Esophagus squamous epithelium (tissue), 5 donors: ENCODE results near the gene SLCO1A2. TPM values are rescaled to one million over a fixed set of nuclear protein-coding genes. Genes with fewer than 3 reads are reported as not detected.
"Not testable (repeated sequence)": the region's sequence is repeated elsewhere in the genome, so short reads cannot be mapped to it uniquely, and the experiment has no call there.

ENCODE experiments used
- DNase-seq: peaks from one replicate; lab custom pipeline; 2025; lab: John Stamatoyannopoulos, UW
- H3K27ac ChIP-seq, 4 donors: fragments of 200-600 bp; sonication (generic); one replicate each; pipeline ENCODE4 v1.5.1; 2016 to 2019; ENCODE audit warnings: mild to moderate bottlenecking in 1 of 4
- H3K27me3 ChIP-seq, 4 donors: fragments of 200-600 bp; sonication (generic); 1 replicate in 3 of 4; 2 replicates in 1 of 4; pipeline versions ENCODE4 v1.5.1 to v1.6.0; 2017 to 2021; ENCODE audit warnings: antibody characterized with exemption in 1 of 4
- H3K36me3 ChIP-seq, 3 donors: fragments of 200-600 bp; sonication (generic); one replicate each; pipeline ENCODE4 v1.5.1; 2016 to 2019
- H3K4me1 ChIP-seq, 3 donors: fragments of 200-600 bp; sonication (generic); one replicate each; pipeline ENCODE4 v1.5.1; 2017 to 2019
- H3K4me3 ChIP-seq, 4 donors: fragments of 200-600 bp; sonication (generic); 1 replicate in 3 of 4; 2 replicates in 1 of 4; pipeline ENCODE4 v1.5.1; 2016 to 2019; ENCODE audit warnings: mild to moderate bottlenecking in 2 of 4, moderate library complexity in 1 of 4
- H3K9me3 ChIP-seq, 3 donors: fragments of 200-600 bp; sonication (generic); one replicate each; pipeline ENCODE4 v1.5.1; 2016 to 2019
- POLR2A ChIP-seq, 4 donors: fragments of 450-650 bp; IDR thresholded peaks; one replicate each; pipeline ENCODE4 v1.6.1; 2017; ENCODE audit warnings: antibody characterized with exemption in 4 of 4, mild to moderate bottlenecking in 4 of 4, moderate library complexity in 3 of 4
- WGBS, 2 donors: methylation state at CpG; one replicate each; pipeline ENCODE4 v1.1.5; 2018; 5-methylcytosine and 5-hydroxymethylcytosine counted together
- intact Hi-C: fragments of 100-400 bp; cut with DNase I; formaldehyde crosslinking; loops from one replicate; pipeline ENCODE4 v1.15.0; 2022
- total RNA-seq, 4 donors: library from RNA; depleted of rRNA; stranded (reverse); fragments of >200 nt; gene quantifications; one replicate each; pipeline ENCODE4 v1.1.0, GENCODE V29; 2016
- TF ChIP-seq, protein P1 (sequence below), 6 experiments: fragments of 450-650 bp in 4 of 6; fragments of 200-600 bp in 2 of 6; sonication (generic) in 2 of 6; IDR thresholded peaks; one replicate each; pipeline ENCODE4 v1.5.1; 2016 to 2019; ENCODE audit warnings: antibody characterized with exemption in 6 of 6, mild to moderate bottlenecking in 4 of 6, moderate library complexity in 4 of 6
- donor health status: DM: yes; HTN: yes; CAD: no.

SLCO1A2 gene
- total RNA-seq, 4 donors from 2014 or later = not detected

DNA sequence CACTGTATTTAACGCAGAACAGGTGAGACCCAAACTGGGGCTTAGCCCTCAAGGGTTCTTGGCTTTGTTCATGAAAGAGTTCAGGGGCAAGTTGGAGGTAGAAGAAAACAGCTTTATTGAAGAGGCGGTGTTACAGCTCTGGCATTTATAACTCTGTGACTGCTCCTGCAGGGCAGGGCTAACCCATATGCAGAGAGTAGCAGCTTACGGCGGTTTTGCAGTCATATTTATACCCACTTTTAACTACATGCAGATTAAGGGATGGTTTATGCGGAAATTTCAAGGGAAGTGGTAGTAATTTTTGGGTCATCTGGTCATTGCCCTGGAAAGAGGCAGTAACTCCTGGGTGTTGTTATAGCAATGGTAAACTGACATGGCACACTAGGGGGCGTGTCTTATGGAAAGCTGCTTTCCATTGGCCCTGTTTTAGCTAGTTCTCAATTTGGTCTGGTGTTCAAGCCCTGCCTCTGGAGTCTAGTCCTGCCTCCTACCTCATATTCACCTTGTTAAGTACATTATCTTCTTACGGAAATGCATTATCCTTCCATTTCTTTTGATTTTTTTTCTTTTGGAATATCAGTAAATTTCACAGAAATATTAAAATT lies 36.2 kb upstream of the SLCO1A2 start:
- no peak for TF ChIP-seq POLR2A (IDR thresholded peaks at IDR 0.05)
- TF ChIP-seq, protein P1, sequence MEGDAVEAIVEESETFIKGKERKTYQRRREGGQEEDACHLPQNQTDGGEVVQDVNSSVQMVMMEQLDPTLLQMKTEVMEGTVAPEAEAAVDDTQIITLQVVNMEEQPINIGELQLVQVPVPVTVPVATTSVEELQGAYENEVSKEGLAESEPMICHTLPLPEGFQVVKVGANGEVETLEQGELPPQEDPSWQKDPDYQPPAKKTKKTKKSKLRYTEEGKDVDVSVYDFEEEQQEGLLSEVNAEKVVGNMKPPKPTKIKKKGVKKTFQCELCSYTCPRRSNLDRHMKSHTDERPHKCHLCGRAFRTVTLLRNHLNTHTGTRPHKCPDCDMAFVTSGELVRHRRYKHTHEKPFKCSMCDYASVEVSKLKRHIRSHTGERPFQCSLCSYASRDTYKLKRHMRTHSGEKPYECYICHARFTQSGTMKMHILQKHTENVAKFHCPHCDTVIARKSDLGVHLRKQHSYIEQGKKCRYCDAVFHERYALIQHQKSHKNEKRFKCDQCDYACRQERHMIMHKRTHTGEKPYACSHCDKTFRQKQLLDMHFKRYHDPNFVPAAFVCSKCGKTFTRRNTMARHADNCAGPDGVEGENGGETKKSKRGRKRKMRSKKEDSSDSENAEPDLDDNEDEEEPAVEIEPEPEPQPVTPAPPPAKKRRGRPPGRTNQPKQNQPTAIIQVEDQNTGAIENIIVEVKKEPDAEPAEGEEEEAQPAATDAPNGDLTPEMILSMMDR (IDR thresholded peaks at IDR 0.05) = no peak
- DNase-seq = no peak
- H3K4me3 ChIP-seq = no peak overlapping the region
- H3K27me3 ChIP-seq = no peaks in the 10 kb centered on the region
- intact Hi-C loops = no loop called here
- 76 to 81% methylated on average over 6 to 7 of the region's 7 CpGs for WGBS, 2 donors
- no peaks in the 10 kb centered on the region for H3K4me1 ChIP-seq
- H3K36me3 ChIP-seq = no peaks in the 10 kb centered on the region
- H3K9me3 ChIP-seq = no peaks in the 10 kb centered on the region
- no peak overlapping the region for H3K27ac ChIP-seq

DNA sequence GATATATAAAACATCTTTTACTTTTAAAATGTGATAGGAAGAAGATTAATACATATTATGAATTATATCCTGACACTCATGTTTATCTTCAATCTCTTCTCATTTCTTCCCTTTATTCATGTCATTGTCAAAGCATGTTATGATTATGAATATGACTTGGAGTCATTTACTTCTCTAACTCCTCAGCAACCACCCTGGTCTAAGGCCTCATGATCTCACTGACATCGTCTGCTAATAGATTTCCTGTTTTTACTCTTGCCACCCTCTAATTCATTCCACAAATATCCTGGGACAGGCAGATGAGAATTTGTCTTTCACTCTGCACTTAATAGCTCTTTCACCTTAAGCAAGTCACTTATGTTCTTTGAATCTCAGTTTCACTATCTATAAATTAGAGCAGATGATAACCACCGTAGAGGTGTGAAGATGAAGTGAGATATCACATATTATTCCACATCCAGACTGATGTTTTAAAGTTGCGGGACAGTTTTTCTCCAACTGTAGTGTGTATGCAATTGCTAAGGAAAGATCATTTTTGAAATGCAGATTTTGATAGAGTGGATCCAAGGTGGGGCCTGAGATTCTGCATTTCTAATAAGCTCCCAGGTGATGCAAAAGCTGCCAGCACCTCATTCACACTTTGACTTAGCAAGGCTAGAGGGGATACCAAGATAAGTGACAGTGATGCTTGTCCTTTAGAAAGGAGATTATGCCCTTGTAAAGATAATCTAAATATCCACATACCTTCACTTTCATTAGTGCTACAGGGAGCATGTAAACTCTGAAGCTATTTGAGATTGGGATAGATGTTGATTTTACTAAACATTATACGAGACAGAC lies 34.6 kb upstream of the SLCO1A2 start:
- Histone ChIP-seq H3K27ac (no peak overlapping the region), H3K27me3 (no peaks in the 10 kb centered on the region), H3K9me3 (no peaks in the 10 kb centered on the region), H3K4me3 (no peak overlapping the region), H3K4me1 (no peaks in the 10 kb centered on the region), H3K36me3 (no peaks in the 10 kb centered on the region)
- TF ChIP-seq POLR2A (IDR thresholded peaks at IDR 0.05) = no peak
- TF ChIP-seq, protein P1 (IDR thresholded peaks at IDR 0.05) = no peak
- no peak for DNase-seq
- intact Hi-C loops = no loop called here
- WGBS, 2 donors = 39 to 44% methylated on average over 4 of the region's 4 CpGs

DNA sequence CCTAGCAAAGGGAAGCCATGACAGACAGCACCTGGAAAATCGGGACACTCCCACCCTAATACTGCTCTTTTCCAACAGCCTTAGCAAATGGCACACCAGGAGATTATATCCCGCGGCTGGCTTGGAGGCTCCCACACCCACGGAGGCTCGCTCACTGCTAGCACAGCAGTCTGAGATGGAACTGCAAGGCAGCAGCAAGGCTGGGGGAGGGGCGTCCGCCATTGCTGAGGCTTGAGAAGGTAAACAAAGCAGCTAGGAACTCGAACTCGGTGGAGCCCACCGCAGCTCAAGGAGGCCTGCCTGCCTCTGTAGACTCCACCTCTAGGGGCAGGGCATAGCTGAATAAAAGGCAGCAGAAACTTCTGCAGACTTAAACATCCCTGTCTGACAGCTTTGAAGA lies 25.9 kb upstream of the SLCO1A2 start:
- 80 to 91% methylated on average over 4 to 10 of the region's 10 CpGs for WGBS, 2 donors
- intact Hi-C loops = not testable (repeated sequence)

DNA sequence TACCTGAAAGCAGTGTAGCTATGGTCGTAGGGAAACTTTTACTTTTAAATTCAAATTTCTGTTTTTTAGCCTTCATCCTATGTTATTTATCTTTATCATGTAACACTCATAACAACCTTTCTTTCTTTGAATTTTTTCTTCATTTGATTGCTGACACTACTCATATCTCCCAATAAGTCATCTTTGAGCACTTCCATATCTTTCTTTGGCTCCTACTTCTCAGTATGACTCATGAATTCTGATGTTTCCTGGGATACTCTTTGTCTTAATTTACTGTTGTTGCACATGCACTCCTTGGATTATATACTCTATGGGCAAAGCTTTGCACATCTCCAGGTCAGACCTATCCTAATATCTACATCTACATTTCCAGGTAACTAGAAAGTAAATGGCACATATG lies 19.9 kb upstream of the SLCO1A2 start:
- no peak for DNase-seq
- Histone ChIP-seq H3K4me3 (no peak overlapping the region), H3K4me1 (no peaks in the 10 kb centered on the region), H3K36me3 (no peaks in the 10 kb centered on the region), H3K9me3 (no peaks in the 10 kb centered on the region), H3K27ac (no peak overlapping the region), H3K27me3 (no peaks in the 10 kb centered on the region)
- no peak for TF ChIP-seq POLR2A (IDR thresholded peaks at IDR 0.05)
- TF ChIP-seq, protein P1 (IDR thresholded peaks at IDR 0.05) = no peak
- intact Hi-C loops = no loop called here
- WGBS, 2 donors = 70 to 79% methylated on average over 1 of the region's 1 CpG

More for the DNA sequence above, 25.9 kb upstream of the SLCO1A2 start:
- H3K27ac ChIP-seq, H3K36me3 ChIP-seq, H3K9me3 ChIP-seq, H3K4me1 ChIP-seq, H3K4me3 ChIP-seq, DNase-seq, H3K27me3 ChIP-seq: not testable (repeated sequence)

DNA sequence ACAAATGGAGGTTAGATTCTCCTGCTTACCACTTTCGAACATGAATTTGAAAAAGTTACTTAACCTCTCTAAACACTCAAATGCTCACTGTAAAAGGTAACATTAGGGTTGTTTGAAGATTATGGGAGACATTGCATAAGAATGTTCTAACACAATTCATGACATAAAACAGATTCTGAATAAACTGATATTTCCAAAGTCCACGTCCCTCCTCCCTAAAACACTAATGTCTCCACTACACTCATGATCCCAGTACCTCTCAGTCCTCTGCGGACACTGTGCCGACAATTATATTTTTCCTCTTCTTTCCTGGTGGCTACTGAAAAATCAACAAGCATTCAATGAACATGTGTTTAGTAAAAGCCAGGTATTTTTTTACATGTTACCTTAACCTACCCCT lies 19.2 kb upstream of the SLCO1A2 start:
- Histone ChIP-seq H3K9me3 (no peaks in the 10 kb centered on the region), H3K27ac (no peak overlapping the region), H3K27me3 (no peaks in the 10 kb centered on the region), H3K4me1 (no peaks in the 10 kb centered on the region), H3K36me3 (no peaks in the 10 kb centered on the region), H3K4me3 (no peak overlapping the region)
- 68 to 77% methylated on average over 4 of the region's 4 CpGs for WGBS, 2 donors
- no peak for DNase-seq
- intact Hi-C loops = no loop called here
- no peak for TF ChIP-seq POLR2A (IDR thresholded peaks at IDR 0.05)
- TF ChIP-seq, protein P1 (IDR thresholded peaks at IDR 0.05) = no peak
